CD4-positive, alpha-beta T cell (primary cell): ENCODE measurements around the gene CNGA1. TPM values are rescaled to one million over a fixed set of nuclear protein-coding genes. Genes with fewer than 3 reads are reported as not detected.

ENCODE experiments used
- ATAC-seq: fragments of 200-7000 bp; cut with Tn5 transposase; one replicate; pipeline ENCODE4 v1.10.0; 2022; ENCODE audit warnings: mild to moderate bottlenecking; ENCODE audit not compliant: poor library complexity
- CTCF ChIA-PET: fragments of 350-600 bp; sonication (Branson Sonifier 250); formaldehyde crosslinking; loops from one replicate; lab custom pipeline; 2021; ENCODE audit warnings: antibody characterized with exemption, inconsistent platforms; lab: Charles Lee
- POLR2A ChIA-PET: fragments of 350-600 bp; sonication (Branson Sonifier 250); formaldehyde crosslinking; loops from one replicate; lab custom pipeline; 2021; ENCODE audit warnings: antibody characterized with exemption, inconsistent platforms; lab: Charles Lee
- DNase-seq, 14 experiments: peaks; one replicate each; pipeline ENCODE4 v3.0.0-alpha.2; 2013 to 2020; ENCODE audit warnings: mixed read lengths in 2 of 14
- H3K27ac ChIP-seq, 2 donors: one replicate each; pipeline versions ENCODE4 v1.5.1 to v1.7.0; 2013; ENCODE audit warnings: low read length in 2 of 2, low read depth in 1 of 2, mild to moderate bottlenecking in 1 of 2
- H3K27me3 ChIP-seq, 2 experiments: 1 replicate in 1 of 2; 2 replicates in 1 of 2; pipeline versions ENCODE4 v1.6.1 to v1.7.0; 2013; ENCODE audit warnings: low read length in 2 of 2, control low read depth in 1 of 2, mild to moderate bottlenecking in 1 of 2, moderate library complexity in 1 of 2; ENCODE audit not compliant: insufficient read depth in 2 of 2, control insufficient read depth in 1 of 2
- H3K36me3 ChIP-seq: one replicate; pipeline ENCODE4 v1.6.1; 2013; ENCODE audit warnings: low read length, control low read depth; ENCODE audit not compliant: insufficient read depth
- H3K4me1 ChIP-seq: one replicate; pipeline ENCODE4 v1.6.1; 2013; ENCODE audit warnings: low read length, control low read depth; ENCODE audit not compliant: insufficient read depth
- H3K4me3 ChIP-seq: one replicate; pipeline ENCODE4 v1.5.1; 2013; ENCODE audit warnings: mild to moderate bottlenecking, low read length, moderate library complexity
- H3K9me3 ChIP-seq, 2 experiments: 1 replicate in 1 of 2; 2 replicates in 1 of 2; pipeline versions ENCODE4 v1.6.1 to v1.7.0; 2013; ENCODE audit warnings: low read length in 2 of 2, mild to moderate bottlenecking in 2 of 2, control low read depth in 1 of 2, moderate library complexity in 1 of 2; ENCODE audit not compliant: control insufficient read depth in 1 of 2, insufficient read depth in 1 of 2
- H3K27ac Mint-ChIP-seq: one replicate; pipeline ENCODE4 v1.8.0; 2020; ENCODE audit warnings: mixed read lengths
- H3K27me3 Mint-ChIP-seq: one replicate; pipeline ENCODE4 v1.8.0; 2021; ENCODE audit warnings: mixed read lengths
- H3K36me3 Mint-ChIP-seq: one replicate; pipeline ENCODE4 v1.8.0; 2021; ENCODE audit warnings: low read depth, mixed read lengths
- H3K4me1 Mint-ChIP-seq: one replicate; pipeline ENCODE4 v1.8.0; 2021; ENCODE audit warnings: low read depth, mixed read lengths
- H3K4me3 Mint-ChIP-seq: one replicate; pipeline ENCODE4 v1.8.0; 2020; ENCODE audit warnings: mild to moderate bottlenecking, mixed read lengths
- H3K9me3 Mint-ChIP-seq: one replicate; pipeline ENCODE4 v1.8.0; 2020; ENCODE audit warnings: mixed read lengths
- intact Hi-C, 2 experiments: fragments of 100-400 bp; cut with DNase I in 1 of 2; cut with micrococcal nuclease in 1 of 2; formaldehyde crosslinking; loops; one replicate each; pipeline versions ENCODE4 v1.15.1 to v1.9.0; 2023 to 2025; cut with DNase I, micrococcal nuclease
- total RNA-seq, 174 experiments: library from RNA in 2 of 174; stranded (reverse) in 2 of 174; gene quantifications; one replicate each; pipeline ENCODE4 v1.2.3 and lab custom pipeline; 2021 to 2026
- TF ChIP-seq, protein P1 (sequence below): fragments of 200-600 bp; IDR thresholded peaks from one replicate; pipeline ENCODE4 v1.8.0; 2022; ENCODE audit warnings: antibody characterized with exemption, mild to moderate bottlenecking

Gene CNGA1
- total RNA-seq, 2 experiments from 2014 or later, result not detected

DNA sequence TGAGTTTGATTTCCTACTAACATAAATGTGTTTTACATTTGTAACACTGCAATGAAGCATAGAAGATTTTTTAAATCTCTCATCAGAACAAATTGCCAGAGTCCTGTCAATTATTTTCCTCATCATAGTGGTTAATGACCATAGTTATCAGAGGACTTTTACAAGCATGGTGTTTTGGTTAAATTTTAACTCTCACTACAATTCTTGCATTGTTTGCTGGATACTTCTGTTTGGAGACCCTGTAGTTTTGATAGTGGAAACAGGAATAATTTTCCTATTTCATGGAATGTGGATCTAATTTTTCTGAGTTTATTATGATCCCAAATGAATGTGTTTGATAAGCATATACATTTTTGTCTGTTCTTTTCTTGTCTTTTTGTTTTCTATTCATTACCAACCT is 16.9 kb upstream of the CNGA1 start:
- H3K9me3 Mint-ChIP-seq, result no peaks in the 10 kb centered on the region

DNA sequence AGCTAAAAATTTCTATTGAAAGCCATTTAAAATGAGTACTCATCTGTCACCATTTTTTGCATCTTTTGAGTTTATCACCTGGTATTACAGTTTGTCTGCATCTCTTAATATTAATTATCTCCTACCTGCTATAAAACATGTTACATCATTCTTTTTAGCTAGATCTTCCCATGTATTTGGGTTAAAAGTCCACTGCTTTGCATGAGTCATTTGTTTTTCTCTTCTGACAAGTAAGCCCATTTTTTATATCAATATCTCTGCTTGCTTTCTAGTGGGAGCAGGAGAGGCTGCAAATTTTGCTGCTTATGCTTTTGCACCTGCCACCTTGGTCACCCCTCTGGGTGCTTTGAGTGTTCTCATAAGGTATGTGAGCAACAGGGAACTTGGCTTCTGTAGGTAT is 16.2 kb upstream of the CNGA1 start:
- no peaks in the 10 kb centered on the region for H3K9me3 ChIP-seq
- peaks cover 3% of the 10 kb centered on the region for H3K4me1 ChIP-seq
- no peak overlapping the region for H3K27ac ChIP-seq
- H3K36me3 Mint-ChIP-seq, result no peaks in the 10 kb centered on the region
- H3K27me3 ChIP-seq, result no peaks in the 10 kb centered on the region
- H3K9me3 Mint-ChIP-seq, result no peaks in the 10 kb centered on the region
- TF ChIP-seq, protein P1, sequence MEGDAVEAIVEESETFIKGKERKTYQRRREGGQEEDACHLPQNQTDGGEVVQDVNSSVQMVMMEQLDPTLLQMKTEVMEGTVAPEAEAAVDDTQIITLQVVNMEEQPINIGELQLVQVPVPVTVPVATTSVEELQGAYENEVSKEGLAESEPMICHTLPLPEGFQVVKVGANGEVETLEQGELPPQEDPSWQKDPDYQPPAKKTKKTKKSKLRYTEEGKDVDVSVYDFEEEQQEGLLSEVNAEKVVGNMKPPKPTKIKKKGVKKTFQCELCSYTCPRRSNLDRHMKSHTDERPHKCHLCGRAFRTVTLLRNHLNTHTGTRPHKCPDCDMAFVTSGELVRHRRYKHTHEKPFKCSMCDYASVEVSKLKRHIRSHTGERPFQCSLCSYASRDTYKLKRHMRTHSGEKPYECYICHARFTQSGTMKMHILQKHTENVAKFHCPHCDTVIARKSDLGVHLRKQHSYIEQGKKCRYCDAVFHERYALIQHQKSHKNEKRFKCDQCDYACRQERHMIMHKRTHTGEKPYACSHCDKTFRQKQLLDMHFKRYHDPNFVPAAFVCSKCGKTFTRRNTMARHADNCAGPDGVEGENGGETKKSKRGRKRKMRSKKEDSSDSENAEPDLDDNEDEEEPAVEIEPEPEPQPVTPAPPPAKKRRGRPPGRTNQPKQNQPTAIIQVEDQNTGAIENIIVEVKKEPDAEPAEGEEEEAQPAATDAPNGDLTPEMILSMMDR, result no peak
- ChIA-PET CTCF (interaction anchor here (0.6 kb wide), 1 partner anchor 22 kb away, joined by 3 read pairs; no protein-coding TSS in a partner anchor), POLR2A (no interaction called here)
- H3K4me1 Mint-ChIP-seq, result peaks cover 5% of the 10 kb centered on the region
- no peaks in the 10 kb centered on the region for H3K36me3 ChIP-seq
- DNase-seq (no peak), ATAC-seq (no peak)
- H3K27me3 Mint-ChIP-seq, result no peaks in the 10 kb centered on the region
- no peak overlapping the region for H3K27ac Mint-ChIP-seq
- intact Hi-C loops, result loop anchor here (1.0 to 2.0 kb wide), 3 partner anchors 54 to 108 kb away; no protein-coding TSS in a partner anchor
- no peak overlapping the region for H3K4me3 ChIP-seq
- H3K4me3 Mint-ChIP-seq, result no peak overlapping the region

More for the DNA sequence above, 16.9 kb upstream of the CNGA1 start:
- Mint-ChIP-seq H3K36me3 (no peaks in the 10 kb centered on the region), H3K27ac (no peak overlapping the region), H3K27me3 (no peaks in the 10 kb centered on the region), H3K4me1 (peaks cover 5% of the 10 kb centered on the region), H3K4me3 (no peak overlapping the region)
- Histone ChIP-seq H3K4me1 (peaks cover 3% of the 10 kb centered on the region), H3K27ac (no peak overlapping the region), H3K36me3 (no peaks in the 10 kb centered on the region), H3K27me3 (no peaks in the 10 kb centered on the region), H3K9me3 (no peaks in the 10 kb centered on the region), H3K4me3 (no peak overlapping the region)
- ChIA-PET POLR2A (interaction anchor here (0.6 to 1.1 kb wide), 2 partner anchors 13 to 94 kb away, joined by 3 read pairs; no protein-coding TSS in a partner anchor), CTCF (interaction anchor here (0.8 to 2.1 kb wide), 7 partner anchors 11 to 105 kb away, joined by 4 to 11 read pairs (median 8); no protein-coding TSS in a partner anchor)
- no peak for ATAC-seq
- TF ChIP-seq, protein P1, result no peak
- intact Hi-C loops, result loop anchor here (1.0 to 2.0 kb wide), 3 partner anchors 53 to 107 kb away; no protein-coding TSS in a partner anchor
- no peak for DNase-seq

DNA sequence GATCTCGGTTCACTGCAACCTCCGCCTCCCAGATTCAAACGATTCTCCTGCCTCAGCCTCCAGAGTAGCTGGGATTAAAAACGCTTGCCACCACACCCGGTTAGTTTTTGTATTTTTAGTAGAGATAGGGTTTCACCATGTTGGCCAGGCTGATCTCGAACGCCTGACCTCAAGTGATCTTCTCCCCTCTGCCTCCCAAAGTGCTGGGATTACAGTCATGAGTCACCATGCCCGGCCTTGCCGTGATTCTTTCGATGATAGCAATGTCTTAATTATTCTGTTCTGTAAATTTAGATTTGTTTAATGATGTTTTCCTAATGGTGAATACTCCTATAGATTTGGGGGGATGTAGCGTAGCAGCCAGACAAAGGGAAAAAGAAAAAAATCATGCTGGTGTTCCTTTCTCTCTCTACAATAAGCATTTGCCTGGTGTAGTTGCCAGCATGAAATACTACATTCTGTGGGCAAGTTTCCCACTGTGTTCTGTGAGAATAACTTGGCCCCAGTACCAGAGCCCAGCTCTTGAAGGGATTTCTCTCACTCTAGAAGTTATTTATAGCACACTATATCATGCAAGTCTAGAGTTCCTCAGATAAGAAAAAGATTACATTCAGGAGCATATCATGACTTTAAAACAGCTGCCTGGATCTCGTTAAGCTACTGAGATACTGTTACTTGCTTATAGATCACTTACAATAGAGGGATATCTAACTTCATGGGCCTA is 15.5 kb upstream of the CNGA1 start:
- ChIA-PET POLR2A (no interaction called here), CTCF (no interaction called here)
- no peak overlapping the region for H3K27ac ChIP-seq
- TF ChIP-seq, protein P1, result no peak
- H3K4me3 ChIP-seq, result no peak overlapping the region
- ATAC-seq (no peak), DNase-seq (no peak)
- intact Hi-C loops, result loop anchor here (2.0 kb wide), 2 partner anchors 55 to 109 kb away; no protein-coding TSS in a partner anchor
- no peak overlapping the region for H3K27ac Mint-ChIP-seq
- no peaks in the 10 kb centered on the region for H3K36me3 Mint-ChIP-seq
- H3K9me3 ChIP-seq, result no peaks in the 10 kb centered on the region
- H3K4me1 Mint-ChIP-seq, result peaks cover 5% of the 10 kb centered on the region
- no peaks in the 10 kb centered on the region for H3K27me3 ChIP-seq
- H3K4me1 ChIP-seq, result peaks cover 3% of the 10 kb centered on the region
- no peaks in the 10 kb centered on the region for H3K36me3 ChIP-seq
- no peaks in the 10 kb centered on the region for H3K9me3 Mint-ChIP-seq
- H3K27me3 Mint-ChIP-seq, result no peaks in the 10 kb centered on the region
- H3K4me3 Mint-ChIP-seq, result no peak overlapping the region
